OCI-LY1 (cell line): ENCODE results near the gene LCOR.

Source experiments
- EZH2 ChIP-seq: fragments of 200-600 bp; sonication (generic), shearing (Covaris generic); IDR thresholded peaks from 2 replicates; pipeline ENCODE4 v1.8.0; 2017; ENCODE audit warnings: borderline replicate concordance, mixed run types, mild to moderate bottlenecking, antibody characterized with exemption, low read length, moderate library complexity, mixed read lengths
- TF ChIP-seq, protein P1 (sequence below): fragments of 200-600 bp; sonication (generic), shearing (Covaris generic); IDR thresholded peaks from 2 replicates; pipeline ENCODE4 v1.5.1; 2017; ENCODE audit warnings: mild to moderate bottlenecking, antibody characterized with exemption, low read length, moderate library complexity, mixed read lengths

DNA sequence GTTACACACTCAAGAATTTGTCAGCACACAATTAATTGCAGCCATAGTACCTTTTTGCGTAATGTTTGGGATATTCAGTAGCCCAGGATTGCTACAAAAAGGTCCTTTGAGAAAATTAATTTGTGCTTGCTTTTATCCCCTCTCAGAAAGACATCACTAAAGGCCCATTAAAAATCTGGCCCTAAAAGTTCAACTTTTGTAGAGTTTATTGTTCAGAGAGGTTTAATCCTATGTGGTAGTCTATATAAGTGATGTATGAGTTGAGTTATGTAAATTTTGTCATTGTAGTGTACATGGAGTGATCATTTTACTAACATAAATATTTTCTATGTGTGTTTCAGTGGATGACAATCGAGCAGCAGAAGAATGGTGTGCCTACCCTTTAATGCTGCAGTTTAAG is 126.0 kb downstream of the LCOR start:
- TF ChIP-seq, protein P1, sequence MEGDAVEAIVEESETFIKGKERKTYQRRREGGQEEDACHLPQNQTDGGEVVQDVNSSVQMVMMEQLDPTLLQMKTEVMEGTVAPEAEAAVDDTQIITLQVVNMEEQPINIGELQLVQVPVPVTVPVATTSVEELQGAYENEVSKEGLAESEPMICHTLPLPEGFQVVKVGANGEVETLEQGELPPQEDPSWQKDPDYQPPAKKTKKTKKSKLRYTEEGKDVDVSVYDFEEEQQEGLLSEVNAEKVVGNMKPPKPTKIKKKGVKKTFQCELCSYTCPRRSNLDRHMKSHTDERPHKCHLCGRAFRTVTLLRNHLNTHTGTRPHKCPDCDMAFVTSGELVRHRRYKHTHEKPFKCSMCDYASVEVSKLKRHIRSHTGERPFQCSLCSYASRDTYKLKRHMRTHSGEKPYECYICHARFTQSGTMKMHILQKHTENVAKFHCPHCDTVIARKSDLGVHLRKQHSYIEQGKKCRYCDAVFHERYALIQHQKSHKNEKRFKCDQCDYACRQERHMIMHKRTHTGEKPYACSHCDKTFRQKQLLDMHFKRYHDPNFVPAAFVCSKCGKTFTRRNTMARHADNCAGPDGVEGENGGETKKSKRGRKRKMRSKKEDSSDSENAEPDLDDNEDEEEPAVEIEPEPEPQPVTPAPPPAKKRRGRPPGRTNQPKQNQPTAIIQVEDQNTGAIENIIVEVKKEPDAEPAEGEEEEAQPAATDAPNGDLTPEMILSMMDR, result no peak
- TF ChIP-seq EZH2, result no peak
